GM19328 (cell line): ENCODE results near the gene BRWD1.
"Not testable (repeated sequence)": the region's sequence is repeated elsewhere in the genome, so short reads cannot be mapped to it uniquely, and the experiment has no call there.

Experiments
- ATAC-seq: cut with Tn5 transposase; IDR thresholded peaks from one replicate; pipeline ENCODE4 v1.9.1; 2021; ENCODE audit warnings: mild to moderate bottlenecking, moderate library complexity; ENCODE audit not compliant: unreplicated experiment

BRWD1 gene

DNA sequence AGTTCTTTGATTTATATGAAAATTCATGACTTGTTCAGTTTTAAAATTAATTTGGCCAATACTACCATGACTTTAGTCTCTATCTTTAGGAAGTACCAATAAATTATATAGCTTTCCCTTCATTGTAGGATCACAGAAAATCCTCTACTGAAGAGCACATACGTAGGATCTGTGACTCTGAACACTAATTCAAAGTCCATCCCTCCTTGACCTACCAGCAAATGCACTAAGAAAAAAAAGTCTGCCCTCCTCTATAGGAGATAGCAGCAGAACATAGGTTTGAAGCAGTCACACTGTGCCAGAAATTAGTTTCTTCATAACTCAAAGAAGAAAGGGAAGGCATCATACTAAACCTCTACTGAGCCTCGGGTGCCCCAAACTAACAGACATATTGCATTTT lies 16.5 kb downstream of the BRWD1 start:
- ATAC-seq, result no peak

- ATAC-seq, result no peak
These were observed 24.4 kb downstream of the BRWD1 start for GRCh38 chr21:39288987-39289386.

GRCh38 chr21:39282911-39283310 lies 30.5 kb downstream of the BRWD1 start:
- no peak for ATAC-seq

GRCh38 chr21:39281853-39282252 lies 31.6 kb downstream of the BRWD1 start:
- ATAC-seq, result no peak

- ATAC-seq, result no peak
These were observed 32.2 kb downstream of the BRWD1 start for GRCh38 chr21:39281207-39281606.

GRCh38 chr21:39269620-39270019 lies 43.8 kb downstream of the BRWD1 start:
- no peak for ATAC-seq

GRCh38 chr21:39265603-39266002 lies 47.8 kb downstream of the BRWD1 start:
- ATAC-seq, result no peak

- ATAC-seq, result no peak
These were observed 50.1 kb downstream of the BRWD1 start for GRCh38 chr21:39263372-39263771.

- no peak for ATAC-seq
These were observed 55.2 kb downstream of the BRWD1 start for GRCh38 chr21:39258207-39258606.

DNA sequence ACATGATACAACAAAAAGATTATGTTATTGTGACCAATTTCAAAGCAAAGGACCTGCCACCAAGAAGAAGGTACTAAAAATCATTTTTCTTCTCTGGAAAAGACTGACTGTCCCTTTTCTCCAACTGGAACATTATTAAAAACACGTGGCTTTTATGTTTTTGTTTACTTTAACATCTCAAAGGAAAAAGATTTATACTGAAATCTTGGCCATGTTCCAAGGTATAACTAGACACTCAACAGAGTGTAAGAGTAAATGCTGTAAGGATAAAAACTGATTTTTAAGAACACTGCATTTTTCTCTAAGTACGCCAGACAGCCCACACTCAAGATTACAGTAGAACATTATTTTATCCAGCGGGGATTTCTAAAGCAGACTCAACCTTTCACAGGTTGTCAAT lies 62.1 kb downstream of the BRWD1 start:
- no peak for ATAC-seq

DNA sequence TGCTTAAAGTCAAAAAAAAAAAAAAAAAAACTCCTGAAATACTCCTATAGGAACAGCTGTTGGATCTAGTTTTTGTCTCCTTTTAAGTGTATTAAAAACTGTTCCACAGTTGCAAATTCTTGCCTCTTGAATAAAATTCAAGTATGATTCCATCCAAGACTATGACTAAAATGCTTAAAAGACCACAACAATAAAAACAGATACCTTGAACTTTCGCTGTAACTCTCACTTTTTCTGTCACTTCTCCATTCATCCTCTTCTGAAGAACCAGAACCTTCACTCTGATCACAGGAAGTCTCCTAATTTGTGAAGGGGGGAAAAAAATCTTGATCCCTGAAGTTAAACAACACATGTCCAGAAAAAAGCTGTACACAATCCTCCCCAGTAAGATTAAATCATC lies 75.2 kb downstream of the BRWD1 start:
- ATAC-seq, result no peak

GRCh38 chr21:39232861-39233291 lies 80.6 kb downstream of the BRWD1 start:
- ATAC-seq, result no peak

GRCh38 chr21:39224930-39225329 lies 88.5 kb downstream of the BRWD1 start:
- no peak for ATAC-seq

DNA sequence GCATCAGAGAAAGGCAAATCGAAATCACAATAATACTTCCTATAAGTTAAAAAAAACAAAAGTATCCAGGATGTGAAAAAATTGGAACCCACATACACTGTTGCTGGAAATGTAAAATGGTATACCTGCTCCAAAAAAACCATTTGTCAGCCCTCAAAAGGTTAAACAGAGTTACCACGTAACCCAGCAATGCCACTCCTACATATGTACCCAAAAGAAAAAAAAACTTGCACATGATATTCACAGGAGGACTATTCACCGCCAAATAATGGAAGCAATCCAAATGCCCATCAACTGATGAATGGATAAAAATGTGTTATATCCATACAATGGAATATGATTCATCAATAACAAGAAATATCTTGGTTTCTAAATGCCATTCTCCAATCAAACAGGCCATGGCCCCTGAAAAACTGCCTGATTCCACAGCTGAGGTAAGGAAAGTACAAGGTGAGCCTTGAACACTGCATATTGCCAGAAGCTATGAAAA lies 91.4 kb downstream of the BRWD1 start:
- ATAC-seq, result no peak

GRCh38 chr21:39221282-39221996 lies 92.0 kb downstream of the BRWD1 start:
- ATAC-seq, result no peak

GRCh38 chr21:39220875-39221274 lies 92.6 kb downstream of the BRWD1 start:
- ATAC-seq, result not testable (repeated sequence)

- ATAC-seq, result no peak
These were observed 93.3 kb downstream of the BRWD1 start for GRCh38 chr21:39220150-39220549.

GRCh38 chr21:39218082-39218409 lies 95.4 kb downstream of the BRWD1 start:
- no peak for ATAC-seq

GRCh38 chr21:39217356-39218081 lies 95.9 kb downstream of the BRWD1 start:
- no peak for ATAC-seq

DNA sequence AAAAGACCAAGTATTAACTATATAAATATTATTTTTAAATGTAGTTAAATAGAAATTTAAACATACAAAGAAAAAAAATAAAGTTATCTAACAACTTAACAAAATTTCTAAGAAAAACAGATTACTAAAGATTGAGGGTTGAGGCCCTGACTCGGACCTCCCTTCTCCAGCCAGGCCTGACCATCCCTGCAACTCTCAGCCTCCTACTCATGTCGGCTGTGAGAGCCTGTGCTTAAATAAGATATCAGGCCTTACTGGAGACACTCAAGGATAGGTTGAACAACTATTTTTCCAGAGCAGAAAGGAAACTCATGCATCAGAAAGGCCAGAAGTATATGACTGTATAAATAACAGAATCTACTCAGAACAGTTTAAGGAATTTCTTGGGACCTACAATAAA lies 97.1 kb downstream of the BRWD1 start:
- no peak for ATAC-seq

- ATAC-seq, result no peak
These were observed 98.4 kb downstream of the BRWD1 start for GRCh38 chr21:39215078-39215477.

DNA sequence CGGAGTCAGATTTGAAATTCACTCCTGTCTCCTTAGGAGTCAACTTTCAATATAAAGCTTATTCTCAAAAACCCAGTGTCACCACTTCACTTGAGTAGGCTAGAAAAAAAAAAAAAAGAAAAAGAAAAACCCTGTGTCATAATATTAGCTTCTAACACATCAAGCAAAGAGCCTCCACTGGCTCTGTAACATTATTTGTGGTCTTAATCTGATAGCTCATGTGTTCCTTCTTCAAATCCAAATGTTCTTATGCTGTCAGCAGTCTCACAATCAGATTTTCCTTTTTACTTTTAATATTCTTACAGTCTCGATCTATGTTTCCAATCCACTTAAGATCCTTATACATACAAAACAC lies 104.1 kb downstream of the BRWD1 start:
- ATAC-seq, result no peak
